NCI-H446 treated with DMSO at 0.1 percent for 48 hours (cell line): ENCODE measurements around the gene TRAPPC3L.

Experiments
- DNase-seq: peaks from one replicate; lab custom pipeline; 2025; lab: John Stamatoyannopoulos, UW

Gene TRAPPC3L

DNA sequence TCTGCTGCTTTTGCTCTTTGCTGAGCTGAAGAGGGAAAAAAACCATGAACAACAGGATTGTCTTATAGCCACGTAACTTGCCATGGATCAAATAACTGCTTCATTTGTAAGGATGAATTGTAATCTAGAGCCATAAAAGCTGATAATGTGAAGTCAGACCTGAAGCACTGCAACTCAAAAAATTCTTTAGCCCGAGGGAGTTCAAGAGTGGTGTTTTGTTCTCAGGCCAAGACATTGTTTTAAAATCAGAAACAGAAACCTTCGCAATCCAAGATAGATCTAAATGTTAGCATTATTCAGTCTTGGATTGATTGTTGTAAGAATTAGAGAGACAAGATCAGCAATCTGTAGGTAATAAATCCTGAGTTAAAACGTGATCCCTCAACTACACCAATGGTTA, at the start of gene TRAPPC3L:
TRAPPC3L (minus strand) TSS at position 34 of the 400 bp plus-strand sequence. CDS start 170 bp downstream, outside the sequence.
- DNase-seq = no peak

DNA sequence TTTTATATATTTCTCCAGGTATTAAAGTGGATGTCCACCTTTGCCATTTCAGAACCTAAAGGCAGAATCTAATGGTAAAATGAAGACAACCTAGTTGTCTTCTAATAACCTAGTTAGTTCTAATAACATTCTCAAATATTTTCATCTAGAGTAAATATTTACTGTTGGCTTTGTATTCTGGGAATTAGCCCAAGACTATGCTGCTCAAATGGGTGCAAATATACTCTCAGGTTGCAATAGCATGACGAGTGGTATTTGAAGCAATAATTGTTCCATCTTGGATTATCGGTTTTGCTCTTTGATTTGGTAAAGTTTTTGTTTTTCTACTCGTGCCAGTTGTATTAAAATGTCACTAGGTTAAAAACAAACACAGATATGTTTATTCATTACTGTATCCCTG, 49.8 kb upstream of the TRAPPC3L start:
- no peak for DNase-seq

DNA sequence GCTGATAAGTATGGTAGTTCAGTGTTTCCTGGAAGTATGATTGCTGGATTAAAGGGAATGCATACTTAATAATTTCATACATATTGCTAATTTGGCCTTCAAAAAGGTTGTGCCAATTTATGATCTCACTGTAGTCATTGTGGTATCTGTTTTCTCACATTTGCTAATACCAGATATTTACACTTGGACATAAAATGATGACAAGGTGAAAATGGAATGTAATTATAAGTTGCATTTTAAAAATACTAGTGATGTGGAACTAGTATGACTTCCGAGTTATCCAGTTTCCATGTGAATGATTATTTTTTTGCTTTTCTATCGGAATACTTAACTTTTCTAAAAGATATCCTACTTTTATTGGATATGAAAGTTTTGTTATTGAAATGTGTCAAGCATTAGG, 41.3 kb upstream of the TRAPPC3L start:
- DNase-seq = no peak

DNA sequence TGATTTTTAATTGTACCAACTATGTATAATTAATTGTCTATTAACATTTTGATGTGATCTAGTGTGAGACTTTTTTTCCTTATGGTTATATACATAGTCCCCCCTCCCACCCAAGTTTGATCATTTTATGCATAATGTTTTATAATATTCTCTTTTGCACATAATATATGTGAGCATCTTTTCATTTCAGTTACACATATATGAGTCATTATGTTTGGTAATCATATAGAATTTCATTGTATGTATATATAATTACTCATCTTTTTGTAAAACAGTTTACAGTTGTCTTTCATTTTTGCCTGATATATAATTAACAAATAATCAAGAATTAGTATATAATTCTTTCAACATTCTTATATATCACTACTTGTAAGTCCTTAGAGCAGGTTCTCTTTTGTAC, 40.8 kb upstream of the TRAPPC3L start:
- no peak for DNase-seq

DNA sequence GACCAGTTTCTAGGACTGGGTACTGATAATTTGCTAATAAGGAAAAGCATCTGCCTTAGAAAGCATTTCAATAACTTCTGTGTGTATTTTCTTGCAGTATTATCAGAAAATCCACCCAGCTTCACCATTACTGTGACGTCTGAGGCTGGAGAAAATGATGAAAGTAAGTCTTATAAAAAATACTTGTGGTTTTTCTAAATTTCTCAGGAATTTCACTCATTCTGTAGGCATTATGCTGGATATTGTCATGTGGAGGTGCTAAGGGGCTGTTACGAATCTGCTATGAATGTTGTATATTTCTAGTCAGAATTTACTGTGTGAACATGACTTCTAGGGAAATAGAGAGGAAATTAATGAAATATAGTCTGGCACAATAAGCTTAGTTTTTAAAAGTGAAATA, 34.7 kb upstream of the TRAPPC3L start:
- DNase-seq = no peak

DNA sequence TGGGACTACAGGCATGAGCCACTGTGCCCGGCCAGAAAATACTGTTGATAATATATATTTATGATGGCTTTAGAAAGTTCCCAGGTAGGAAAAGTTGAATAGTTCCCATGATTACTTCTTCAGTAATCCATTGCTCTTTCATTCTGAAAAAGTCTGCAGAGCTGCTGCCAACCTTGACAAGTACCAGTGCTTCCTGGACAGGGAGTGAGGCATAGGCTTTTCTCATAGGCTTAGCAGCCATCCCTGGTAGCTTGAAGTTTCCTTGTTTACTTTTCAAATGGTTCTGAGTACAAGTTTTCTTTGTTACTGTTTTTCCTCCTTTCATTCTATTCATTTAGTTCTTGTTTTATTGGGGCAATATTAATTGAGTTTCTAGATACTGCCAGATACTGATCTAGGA, 33.7 kb upstream of the TRAPPC3L start:
- no peak for DNase-seq

DNA sequence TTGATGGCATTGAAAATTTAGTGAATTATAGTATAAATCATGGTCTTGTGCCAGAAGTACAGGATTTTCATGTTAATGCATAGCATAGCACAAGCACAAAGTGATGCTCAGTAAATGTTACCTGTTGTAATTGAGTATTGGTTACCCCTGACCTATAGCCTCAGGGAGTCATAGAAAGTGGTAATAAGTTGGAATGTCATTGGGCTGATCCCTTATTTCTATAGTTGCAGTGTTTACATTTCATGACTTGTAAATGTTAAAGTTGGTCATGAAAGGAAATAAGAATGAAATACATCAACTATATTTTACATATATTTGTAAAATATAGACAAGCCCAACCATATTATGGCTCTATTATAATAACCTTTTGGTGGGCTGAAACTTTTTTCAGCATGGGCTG, 32.9 kb upstream of the TRAPPC3L start:
- DNase-seq = no peak

DNA sequence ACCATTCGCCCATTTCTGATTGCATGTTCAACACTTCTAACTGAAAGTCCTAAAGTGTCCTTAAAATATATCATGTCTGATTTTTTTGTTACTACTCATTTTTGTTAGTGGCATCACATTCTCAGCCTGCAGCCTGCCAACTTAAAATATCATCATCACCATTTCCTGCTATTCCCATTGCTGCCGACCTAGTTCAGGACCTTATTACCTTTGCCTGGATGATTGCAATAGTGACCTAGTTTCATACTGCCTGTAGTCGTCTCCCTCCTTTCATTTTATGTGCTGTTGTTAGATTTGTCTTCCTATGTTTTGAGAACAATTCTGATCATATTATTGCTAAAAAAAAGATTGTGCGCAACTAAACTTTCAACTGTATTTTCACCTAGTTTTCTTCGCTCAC, 32.0 kb upstream of the TRAPPC3L start:
- DNase-seq = no peak

DNA sequence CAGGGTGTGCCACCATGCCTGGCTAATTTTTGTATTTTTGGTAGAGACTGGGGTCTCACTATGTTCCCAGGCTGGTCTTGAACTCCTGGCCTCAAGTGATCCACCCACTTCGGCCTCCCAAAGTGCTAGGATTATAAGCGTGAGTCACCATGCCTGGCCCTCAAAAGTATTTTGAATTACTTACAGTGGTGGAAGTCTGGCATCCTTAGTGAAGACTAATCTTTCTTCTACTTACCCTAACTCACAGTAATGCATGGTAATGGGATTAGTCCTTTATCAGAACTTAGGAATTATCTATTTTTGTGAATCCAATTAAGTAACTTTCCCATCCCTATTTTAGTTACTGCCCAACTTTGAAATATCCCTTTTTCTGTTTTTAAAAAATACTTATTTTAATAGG, 29.7 kb upstream of the TRAPPC3L start:
- DNase-seq = no peak

DNA sequence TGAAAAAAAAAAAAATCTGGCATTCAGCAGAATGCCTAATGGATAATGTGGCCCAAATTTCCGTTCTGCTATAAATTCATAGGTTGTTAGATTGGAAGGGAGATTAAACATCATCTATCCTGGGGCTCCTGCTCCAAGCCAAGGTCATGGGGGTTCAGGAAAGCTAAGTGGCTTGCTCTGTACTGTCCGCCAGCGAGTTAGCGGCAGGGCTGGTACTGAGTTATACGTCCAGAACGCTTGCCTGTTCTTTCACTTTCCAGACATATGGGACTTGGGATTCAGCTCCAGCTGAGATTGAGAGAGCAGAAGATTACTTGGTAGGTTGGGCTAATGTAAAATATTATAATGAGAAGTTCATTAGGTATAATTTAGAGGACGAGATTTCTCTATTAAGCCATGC, 26.7 kb upstream of the TRAPPC3L start:
- peak; percentile 12 for DNase-seq

DNA sequence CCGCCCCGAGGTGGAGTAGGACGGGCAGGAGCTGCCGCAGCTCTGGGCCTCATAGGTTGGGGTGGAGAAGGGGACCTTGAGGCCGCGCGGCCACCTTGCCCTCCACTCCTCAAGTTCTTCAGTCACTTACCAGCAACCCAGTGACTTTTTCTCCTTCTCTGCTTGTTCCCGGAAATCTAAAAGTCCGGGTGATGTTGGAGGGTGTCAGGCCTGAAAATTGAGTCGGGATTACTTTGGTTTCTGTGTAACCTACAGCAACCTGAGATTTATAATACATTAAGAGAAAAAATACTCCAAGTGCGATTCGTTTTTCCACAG, 26.2 kb upstream of the TRAPPC3L start:
- DNase-seq = no peak

DNA sequence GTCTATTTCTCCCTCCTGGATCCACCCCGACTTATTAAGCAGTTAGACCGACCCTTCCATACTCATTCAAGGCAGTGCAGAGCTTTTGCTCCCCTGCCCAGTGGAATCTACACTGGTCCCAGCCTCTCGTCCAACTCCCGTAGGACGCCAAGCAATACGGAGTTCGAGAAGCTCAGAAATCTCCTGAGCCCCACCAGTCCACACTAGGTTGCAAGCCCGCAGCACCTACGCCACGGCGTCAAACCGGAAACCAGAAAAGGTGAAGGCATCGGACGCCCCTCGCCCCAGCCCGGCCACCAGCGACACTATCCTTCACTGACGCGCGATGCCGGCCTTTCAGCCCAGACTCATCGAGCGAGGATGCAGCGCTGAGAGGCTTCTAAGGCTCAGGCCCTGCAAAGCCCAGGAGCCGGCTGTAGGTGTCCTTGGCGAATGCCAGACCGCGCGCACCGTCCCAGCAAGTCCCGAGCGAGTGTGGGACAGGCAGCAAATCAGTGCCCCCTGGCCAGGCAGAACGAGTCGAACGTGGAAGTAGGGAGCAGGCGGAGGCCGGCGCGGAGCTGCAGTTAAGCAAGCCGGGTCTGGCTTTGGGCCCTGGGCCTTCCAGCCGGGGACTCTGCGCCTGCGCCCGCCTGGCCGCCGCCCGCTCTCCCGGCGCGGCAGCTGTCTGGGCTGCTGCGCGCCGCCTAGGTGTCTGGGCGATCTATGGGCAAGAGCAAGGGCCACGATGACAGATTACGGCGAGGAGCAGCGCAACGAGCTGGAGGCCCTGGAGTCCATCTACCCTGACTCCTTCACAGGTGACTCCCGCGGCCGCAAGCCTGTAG, 25.6 kb upstream of the TRAPPC3L start, which contains the start of gene RWDD1:
RWDD1 (plus strand) TSS at position 649 of the 827 bp plus-strand sequence; CDS start at position 728, 79 bp downstream.
- peak; percentile 97 for DNase-seq

DNA sequence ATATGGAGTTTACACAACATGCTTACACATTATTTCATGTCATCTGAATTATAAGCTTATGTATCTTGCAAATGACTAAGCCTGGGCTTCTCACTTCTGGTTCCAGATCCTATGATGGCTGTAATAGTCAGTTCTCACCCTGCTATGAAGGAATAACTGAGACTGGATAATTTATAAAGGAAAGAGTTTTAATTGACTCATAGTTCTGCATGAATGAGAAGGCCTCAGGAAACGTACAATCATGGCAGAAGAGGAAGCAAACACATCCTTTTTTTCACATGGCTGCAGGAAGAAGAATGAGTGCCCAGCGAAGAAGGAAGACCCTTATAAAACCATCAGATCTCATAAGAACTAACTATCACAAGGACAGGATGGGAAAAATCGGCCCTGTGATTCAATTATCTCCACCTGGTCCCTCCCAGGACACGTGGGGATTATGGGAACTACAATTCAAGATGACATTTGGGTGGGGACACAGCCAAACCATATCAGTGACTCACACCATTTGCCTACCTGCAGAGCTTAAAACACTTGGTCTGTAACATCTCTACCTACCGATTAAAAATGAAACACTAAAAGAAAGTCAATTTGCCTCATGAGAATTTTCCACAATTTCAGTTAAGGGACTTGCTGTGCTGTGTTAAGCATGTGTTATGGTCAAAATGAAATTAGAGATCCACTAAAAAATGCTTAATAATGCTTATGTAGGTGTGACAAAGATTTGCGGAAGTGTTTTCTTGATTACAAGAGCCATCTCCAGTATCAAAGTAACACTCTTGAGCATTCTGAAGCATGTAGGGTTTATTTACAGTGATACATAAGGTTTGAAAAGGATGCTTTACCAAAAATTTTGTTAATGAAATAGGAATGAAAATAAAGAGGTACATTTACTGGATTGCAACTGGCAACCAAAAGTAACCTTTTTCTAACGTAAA, 23.6 kb upstream of the TRAPPC3L start:
- DNase-seq = no peak

DNA sequence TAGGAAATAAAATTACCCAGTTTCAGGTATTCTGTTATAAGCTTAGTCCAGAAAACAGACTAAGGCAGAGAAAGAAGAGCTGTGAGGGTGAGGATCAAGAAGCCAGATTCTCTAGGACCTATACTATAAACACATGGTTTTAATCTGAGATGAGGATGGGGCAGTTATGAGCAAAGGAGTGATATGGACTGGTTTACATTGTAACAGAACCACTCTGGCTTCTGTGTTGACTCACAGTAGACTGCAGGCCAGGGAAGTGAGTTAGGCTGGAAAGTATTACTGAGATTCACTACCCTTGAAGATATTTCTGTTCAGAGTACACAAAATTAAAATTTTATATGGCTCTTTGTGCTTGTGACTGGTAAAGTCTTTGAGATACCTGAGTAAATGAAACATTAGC, 22.6 kb upstream of the TRAPPC3L start:
- no peak for DNase-seq

DNA sequence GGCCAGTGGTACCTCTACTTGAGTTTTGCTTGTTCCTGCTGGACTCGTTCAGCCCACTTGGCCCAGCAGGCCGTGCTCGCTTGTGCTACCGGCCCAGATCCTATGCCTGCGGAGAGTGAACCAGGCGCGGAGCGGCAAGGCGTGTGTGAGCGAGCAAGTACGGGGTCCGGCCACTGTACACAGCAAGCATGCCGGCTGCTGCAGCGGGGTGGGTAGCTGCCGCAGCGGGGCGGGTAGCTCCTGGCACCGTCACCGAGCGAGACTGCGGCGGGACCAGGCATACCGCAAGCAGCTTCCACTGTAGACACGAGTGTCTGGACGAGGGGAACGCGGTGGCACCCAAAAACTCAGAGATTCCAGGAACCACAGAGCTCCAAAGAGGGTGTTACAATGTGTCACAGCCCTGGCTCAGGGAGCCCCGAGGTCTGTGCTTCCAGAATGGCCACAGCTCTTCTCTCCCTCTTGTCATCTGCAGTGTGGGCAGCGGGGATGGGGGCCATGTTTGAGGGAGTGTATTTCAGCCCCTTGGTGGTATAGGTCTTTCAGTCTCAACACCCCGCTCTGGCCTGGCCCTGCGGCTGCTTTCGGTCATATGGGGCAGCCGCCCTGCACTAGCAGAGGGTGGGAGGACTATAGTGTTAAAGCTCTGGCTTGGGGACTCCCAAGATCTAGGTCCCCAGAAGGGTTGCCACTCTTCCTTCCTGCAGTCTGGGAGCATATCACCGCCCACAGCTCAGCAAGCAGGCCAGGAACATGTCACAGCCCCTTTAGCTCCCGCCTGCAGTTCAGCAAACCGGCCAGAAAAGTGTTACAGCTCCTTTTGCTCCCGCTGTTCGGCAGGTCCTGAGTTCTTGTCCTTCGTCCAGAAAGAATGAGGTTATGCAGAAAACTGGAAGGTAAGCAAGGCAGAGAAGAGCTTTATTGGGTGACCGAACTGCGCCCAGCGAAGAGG, 19.7 kb upstream of the TRAPPC3L start:
- no peak for DNase-seq

DNA sequence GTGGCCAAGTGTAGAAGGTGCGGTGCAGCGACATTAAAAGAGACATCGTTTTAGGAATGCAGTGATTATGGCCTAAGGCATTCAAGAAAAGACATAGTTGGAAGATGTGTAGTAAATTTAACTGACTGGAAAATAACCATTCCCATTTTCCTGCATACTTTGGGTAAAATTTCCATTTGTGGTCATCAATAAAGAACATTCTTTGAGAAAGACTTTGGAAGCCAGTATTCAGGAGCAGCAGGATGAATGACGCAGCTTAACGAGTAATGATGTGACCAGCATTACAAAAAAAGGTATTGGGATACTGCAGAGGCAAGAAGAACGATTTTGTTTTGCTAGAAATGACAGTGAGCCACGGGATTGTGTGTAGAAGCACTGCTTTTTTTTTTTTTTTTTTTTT, 18.8 kb upstream of the TRAPPC3L start:
- no peak for DNase-seq

DNA sequence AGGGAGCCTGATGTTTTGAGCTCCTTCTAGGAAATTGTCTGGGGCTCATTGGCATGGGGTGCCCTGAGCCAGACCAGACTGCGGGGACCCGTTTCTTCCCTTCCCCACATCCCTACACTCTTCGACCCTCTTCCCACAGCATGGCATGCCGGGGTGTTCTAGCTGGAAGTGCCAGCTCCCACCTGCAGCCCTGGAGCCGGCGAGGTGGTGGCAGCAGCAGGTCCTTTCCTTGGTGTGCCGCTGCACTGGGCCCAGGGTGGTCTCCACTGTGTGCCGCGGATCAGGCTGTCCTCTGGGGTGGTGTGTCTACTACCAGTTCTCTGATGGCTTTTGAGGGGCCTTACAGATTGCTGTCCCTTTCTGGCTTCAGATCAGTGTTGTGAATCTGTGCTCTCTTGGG, 18.3 kb upstream of the TRAPPC3L start:
- DNase-seq = no peak

DNA sequence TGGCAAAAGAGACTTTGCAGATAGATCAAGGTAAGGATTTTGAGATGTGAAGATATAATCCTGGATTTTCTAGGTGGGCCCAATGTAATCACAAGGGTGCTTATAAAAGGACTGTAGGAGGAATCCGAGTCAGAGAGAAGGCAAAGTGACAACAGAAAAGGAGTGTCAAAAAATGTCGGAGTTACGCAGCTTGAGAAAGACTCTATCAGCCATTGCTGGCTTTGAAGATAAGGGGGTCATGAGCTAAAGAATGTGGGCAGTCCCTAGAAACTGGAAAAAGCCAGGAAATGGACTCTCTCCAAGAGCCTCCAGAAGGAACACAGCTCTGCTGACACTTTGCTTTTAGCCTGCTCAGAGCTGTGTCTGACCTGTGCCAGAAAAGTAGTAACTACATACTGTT, 17.1 kb upstream of the TRAPPC3L start:
- no peak for DNase-seq

DNA sequence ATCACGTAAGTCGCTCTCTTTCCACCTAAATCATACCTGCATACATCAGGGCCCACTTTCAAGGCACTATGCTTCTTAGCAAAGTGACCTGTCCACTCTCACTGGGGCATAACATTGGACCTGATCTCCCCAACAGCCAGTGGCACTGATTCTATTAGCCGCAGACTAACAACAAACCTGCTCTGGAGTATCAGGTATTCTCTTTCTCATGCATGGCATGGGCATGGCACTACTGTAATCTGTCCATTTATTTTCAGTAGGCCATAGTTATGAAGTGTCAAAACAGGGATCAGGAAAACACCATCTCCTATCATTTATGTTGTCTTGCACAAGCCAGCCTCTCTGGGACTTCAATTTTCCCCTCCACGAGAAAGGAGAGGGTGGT, 16.5 kb upstream of the TRAPPC3L start:
- no peak for DNase-seq

DNA sequence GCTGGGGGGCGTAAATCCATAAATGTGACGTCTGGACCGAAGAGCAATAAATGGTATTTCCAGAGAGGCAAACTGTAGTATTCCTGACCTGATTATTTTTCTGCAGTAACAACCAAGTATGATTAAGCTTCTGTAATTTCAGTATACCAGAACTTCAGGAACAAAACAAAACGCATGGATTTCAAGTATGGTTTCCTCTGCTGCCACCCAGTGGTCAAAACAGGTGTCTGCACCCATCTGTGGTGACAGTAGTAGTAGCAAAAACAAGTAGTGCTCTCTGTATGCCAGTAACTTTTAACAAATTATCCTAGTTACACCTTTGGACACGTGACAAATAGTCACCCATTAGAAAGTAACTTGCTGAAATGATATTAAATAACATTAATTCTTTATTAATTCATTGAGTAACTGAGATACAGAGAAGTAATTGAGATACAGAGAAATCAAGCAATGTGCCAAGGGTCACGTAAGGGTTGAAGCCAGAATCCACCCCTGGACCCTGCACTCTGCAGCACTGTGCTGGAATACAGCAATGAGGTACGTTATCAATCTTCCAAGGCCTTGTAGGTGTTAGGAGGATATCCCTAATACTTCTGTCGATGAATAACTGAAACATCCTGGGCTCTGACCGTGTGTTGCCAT, 16.0 kb upstream of the TRAPPC3L start:
- peak; percentile 35 for DNase-seq

DNA sequence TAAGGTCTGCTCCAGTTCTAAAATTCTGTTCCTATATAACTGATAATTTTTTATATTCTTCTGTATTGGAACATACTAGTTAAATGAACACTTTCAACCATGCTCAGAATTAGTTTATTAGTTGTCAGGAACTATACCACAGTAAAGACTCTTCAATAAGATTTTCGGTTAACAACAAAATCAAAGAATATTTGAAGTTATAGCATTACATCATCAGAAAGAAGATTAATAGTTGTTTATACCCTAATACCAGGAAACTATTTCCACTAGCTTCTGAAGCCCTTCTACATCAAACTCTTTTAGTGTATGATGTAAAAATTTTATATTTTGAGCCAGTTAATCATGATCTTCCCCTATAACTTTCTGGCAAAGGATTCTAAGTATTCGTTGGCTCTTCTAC, 14.6 kb upstream of the TRAPPC3L start:
- no peak for DNase-seq

DNA sequence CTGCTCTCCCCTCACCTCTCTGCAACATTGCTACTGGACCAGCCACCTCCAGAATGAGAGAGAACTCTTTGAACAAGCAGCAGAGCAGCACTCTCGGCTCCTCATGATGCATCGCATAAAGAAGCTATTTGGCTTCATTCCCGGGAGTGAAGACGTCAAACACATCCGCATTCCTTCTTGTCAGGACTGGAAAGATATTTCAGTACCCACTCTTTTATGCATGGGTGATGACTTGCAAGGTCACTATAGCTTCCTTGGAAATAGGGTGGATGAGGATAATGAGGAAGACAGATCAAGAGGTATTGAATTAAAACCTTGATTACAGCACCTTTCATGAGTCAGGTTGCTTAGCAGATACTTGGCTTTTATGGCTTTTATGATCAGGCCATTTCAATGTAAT, 12.4 kb upstream of the TRAPPC3L start:
- DNase-seq = no peak
